ENCODE data around the gene MNAT1.
"Not testable (repeated sequence)": the region's sequence is repeated elsewhere in the genome, so short reads cannot be mapped to it uniquely, and the experiment has no call there.

MNAT1 gene

DNA sequence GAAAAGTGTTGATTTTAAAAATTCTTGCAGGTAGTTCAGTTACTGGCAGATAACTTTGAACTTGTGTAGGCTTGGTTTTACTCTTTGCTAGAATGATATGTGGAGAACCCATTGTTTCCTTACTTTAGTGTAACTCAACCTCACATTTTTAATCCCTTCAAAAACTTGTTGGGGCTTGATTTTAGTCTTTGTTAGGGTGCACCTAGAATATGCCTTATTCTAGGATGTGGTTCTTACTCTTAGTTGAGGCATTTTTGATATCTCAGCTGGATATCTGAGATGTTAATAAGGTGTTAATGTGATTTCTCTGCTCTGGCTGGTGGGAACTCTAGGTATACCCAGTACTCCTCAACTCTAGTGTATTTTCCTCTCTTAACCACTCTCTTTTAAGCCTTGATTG lies 10.0 kb downstream of the MNAT1 start:
- no peak for DNase-seq

DNA sequence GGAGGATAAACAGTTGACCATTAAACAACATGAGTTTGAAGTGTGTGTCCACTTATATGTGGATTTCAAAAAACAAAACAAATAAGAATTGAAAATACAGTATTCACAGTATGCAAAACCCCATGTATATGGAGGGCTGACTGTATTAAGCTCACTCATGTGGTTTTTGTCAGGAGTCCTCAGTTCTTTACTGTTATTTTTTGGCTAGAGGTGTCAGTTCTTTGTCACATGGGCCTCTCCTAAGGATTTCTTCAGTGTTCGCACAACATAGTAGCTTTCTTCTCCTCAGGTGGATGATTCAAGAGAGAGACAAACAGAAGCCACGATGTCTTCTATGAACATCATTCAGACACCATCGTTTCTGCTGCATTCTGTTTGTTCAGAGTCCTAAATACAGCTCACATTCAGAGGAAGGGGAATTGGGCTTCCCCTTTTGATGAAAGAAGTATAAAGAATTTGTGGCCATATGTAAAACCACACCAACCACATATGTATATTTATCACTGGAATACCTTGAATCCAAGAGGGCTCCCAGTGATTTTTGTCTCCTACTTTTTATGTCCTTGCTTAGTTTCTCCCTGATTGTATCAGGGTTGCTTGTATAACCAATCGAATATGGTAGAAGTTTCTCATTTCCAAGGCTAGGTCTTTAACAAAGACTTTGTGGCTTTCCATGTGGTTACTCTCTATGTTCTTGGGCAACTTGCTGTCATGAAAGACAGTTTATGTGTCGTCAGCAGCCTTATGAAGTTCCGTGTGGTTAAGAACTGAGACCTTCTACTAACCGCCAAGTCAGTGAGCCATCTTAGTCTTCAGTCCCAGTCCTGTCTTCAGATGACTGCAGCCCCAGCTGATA lies 18.9 kb downstream of the MNAT1 start:
- no peak for DNase-seq

DNA sequence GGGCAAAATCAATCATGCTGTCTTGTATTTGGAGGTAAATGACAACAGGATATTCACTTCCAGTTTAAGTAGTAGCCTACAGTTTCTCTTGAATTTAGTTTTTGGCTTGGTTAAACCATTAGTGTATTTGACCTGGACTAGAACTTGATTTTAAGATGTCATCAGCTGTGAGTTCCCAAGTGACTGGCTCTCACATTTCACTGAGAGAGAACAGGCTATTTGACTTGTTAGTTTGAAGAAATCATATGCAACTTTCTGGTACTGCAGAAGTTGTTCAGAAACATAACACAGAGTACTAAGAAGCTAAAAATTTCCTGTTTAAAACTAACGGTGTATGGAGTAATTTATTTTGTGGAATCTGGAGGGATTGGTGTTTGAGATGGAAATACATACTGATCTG lies 22.3 kb downstream of the MNAT1 start:
- DNase-seq, result no peak

DNA sequence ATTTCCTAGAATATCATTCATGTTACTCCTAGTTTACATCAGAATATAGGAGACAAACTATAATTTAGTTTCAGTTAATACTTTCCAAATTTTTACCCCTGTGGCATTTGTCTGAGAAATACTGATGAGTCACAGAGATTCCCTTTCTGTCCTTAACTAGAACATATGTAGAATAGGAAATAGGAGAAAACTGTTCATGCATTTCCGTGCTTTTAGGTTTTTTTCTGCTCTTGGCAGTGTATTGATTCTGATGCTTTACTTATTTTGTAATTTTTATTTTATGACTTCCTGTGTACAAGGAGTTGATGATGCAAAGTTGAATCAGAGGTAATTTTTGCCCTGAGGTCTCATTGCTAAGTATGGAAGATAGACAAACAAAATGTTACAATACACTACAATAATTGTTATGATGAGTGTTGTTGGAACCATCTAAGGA lies 23.0 kb downstream of the MNAT1 start:
- no peak for DNase-seq

DNA sequence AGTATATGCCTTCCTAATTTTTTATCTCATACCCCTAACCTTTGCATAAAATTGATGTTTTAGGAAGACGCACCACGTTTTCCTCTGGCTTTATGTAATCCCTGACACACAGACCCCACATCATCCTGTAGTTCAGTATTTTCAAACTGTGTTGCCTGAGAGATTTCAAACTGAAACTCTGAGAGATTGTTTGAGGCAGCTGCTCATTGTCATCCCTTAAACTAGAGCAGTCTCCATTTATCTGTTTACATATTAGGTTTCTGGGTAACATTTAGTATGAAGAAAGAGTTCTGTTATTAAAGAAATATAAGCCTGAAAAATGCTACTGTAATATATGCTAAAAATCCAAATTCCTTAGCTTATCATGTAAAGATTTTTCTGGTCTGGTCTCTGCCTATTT lies 24.3 kb downstream of the MNAT1 start:
- DNase-seq, result no peak

DNA sequence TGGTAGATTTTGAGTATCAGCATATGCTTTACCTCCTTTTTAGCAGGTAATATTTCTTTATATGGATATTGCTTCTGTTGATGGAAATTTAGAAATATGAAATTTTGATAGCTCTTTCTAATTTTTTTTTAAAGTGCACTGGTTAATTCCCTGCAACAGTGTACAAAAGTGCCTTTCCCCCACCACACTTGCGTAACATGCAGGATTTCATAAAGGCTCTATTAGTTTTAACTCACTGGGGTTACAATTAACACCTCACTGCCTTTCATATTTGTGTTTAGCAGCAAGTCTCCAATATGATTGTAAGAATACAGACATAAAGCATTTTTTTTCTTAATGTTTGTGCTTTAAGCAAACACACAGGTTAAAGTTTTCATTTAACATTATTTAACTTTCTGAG lies 25.6 kb downstream of the MNAT1 start:
- DNase-seq, result no peak

DNA sequence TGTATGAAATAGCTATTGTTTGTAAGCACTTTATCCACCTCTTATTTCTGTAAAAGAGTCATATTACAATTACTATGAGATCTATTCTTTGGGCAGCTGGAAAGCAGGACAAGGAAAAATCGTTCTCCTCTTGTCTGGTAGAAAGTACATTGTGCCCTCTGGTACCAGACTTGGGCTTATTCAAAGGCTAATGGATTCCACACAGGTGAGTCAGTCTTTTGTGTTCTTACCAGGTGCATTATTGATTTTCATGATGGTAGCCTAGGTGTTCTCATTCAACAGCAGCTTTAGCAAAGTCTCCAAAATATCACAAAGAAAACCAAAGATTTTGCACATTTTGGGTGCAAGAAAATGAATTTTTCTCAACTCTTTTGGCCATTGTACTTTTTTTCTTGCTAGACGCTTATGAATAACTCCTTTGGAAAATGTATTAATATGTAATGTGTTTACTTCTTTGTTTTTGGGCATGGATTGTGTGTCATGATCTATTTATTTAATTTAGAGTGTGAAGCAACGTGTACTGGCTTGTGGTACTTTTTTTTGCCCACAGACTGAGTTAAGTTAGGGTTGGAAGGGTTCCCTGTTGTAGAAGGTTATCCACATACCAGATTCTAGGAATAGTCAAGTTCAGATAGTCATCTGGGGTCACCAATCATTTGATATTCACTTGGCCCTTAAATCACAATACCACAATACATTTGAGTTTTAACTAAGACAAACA lies 26.2 kb downstream of the MNAT1 start:
- no peak for DNase-seq

DNA sequence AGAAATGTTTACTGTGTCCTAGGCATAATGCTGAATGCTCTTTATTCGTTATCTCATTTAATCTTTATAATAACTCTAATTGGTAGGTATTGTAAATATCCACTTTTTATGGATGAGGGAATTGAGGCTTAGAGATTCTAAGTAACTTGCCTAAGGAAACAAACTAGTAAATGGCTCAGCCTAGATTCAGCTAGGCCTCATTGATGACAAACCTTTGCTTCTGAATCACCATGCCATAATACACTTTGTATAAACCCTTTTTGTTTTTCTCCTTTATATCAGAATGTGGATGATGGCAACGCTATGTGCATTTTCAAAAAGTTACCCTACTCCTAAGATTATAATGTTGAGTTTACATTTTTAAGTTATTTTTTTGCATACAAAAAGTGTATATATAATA lies 34.0 kb downstream of the MNAT1 start:
- no peak for DNase-seq

DNA sequence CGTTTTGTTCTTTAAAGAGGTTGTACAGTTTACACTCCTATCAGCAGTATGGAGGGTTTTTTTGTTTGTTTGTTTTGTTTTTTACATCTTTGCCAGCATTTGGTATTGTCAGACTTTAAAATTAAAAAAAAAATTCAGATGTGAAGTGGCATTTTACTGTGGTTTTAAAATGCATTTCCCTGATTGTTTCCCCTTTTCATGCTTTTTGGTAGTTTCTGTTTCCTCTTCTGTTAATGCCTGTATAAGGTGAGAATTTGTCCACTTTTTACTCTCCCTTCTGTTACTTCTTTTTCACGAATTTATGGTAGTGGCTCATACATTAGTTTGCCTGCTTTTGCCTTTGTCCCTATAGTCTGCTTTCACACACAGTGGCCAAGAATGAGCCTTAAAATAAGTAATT lies 36.6 kb downstream of the MNAT1 start:
- DNase-seq, result no peak

DNA sequence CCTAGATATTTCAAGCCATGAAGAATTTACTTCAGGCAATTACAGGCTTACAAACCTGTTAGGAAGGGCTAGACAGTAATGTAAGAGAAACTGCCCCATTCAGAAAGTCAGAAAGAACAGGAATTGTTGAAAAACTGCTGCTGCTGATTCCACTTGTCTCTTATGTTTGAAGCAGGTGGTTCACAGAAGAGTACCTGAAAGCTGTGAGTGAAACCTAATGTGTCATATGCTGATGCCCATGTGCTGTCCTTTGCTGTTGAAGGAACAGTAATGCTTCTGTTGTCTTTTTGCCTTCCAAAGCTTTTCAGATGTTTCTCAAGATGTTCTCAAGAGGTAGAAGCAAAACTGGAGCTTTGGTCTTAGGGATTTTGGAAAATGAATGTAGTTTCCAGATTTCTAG lies 39.0 kb downstream of the MNAT1 start:
- no peak for DNase-seq

DNA sequence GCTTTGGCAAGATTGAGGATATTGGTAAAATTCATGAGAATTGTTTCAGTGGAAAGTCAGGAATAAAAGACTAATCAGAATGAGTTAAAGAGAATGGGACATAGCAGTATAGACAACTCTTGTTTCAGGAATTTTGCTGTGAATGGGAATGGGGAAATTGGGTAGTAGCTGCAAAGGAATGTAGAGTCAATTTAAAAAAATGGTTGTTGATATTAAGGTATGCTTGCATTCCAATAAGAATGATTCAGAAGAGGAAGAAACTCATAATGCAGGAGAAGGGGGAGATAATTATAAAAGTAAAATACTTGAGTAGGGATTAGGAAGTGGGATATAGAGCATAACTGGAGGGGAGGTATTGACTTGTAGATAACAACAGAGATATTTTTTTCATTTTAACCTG lies 40.7 kb downstream of the MNAT1 start:
- no peak for DNase-seq

DNA sequence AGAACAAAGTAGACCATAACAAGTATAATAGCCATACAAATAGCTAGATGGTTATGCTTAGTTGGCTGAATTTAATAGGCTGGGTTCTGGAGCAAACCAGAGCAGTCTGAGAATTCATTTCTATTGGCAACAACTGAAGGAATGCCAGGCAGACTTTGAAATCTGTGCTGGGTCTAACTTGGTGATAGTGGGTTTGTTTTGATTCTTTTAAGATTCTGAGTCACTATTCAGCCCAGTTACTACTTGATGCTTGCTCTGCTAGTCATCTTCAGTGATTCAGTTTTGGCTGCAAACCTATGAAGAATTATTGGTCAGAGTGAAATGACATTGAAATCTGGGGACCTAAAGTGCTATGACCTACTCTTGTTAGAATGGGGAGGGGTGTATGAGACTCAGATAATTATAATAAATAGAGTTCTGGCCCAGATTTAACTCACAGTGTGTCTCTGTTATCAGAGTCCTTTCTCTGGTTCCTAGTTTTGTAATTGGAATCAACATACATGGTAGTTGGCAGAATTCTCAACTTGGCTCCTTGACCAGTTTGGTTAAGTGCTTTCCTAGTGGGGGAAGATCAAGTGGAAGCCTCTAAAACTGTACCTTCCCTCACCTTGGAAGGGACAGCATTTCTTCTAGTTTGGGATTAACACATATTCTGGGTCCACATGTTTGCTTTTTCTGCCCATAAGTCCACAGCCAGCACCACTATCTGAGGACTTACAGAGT lies 43.5 kb downstream of the MNAT1 start:
- no peak for DNase-seq

DNA sequence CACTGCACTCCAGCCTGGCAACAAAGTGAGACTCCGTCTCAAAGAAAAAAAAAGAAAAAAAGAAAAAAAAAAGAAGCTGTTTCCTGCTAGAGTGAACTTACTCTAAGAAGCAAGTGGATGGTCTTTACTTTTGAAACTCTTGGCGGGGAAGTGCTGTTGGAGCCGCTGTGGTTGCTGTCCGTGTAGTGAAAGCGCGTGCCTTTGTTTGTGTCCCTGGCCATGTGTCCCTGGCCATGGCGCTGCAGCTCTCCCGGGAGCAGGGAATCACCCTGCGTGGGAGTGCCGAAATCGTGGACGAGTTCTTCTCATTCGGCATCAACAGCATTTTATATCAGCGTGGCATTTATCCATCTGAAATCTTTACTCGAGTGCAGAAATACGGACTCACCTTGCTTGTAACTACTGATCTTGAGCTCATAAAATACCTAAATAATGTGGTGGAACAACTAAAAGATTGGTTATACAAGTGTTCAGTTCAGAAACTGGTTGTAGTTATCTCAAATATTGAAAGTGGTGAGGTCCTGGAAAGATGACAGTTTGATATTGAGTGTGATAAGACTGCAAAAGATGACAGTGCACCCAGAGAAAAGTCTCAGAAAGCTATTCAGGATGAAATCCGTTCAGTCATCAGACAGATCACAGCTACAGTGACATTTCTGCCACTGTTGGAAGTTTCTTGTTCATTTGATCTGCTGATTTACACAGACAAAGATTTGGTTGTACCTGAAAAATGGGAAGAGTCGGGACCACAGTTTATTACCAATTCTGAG lies 45.4 kb downstream of the MNAT1 start:
- DNase-seq, result not testable (repeated sequence)

DNA sequence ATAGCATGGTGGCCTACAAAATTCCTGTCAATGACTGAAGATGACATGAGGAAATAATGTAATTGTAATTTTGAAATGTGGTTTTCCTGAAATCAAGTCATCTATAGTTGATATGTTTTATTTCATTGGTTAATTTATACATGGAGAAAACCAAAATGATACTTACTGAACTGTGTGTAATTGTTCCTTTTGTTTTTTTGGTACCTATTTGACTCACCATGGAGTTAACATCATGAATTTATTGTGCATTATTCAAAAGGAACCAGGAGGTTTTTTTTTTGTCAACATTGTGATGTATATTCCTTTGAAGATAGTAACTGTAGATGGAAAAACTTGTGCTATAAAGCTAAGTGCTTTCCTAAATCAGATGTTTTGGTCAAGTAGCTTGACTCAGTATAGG lies 46.0 kb downstream of the MNAT1 start:
- DNase-seq, result not testable (repeated sequence)

DNA sequence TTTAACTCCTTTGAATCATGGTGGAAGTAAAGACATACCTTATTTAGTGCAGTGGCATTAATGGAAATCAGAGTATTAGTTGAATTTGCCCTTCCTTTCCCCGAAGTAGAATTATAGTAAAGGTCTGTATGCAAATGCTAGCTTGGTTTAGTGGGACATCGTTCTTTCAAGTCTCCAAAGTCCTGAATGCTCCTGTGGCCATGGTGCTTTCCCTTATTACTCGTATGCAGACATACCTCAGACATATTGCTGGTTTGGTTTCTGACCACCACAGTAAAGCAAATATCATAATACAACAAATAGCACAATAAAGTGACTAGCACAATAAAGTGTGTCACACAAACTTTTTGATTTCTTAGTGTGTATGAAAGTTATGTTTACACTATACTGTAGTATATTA lies 52.3 kb downstream of the MNAT1 start:
- no peak for DNase-seq

DNA sequence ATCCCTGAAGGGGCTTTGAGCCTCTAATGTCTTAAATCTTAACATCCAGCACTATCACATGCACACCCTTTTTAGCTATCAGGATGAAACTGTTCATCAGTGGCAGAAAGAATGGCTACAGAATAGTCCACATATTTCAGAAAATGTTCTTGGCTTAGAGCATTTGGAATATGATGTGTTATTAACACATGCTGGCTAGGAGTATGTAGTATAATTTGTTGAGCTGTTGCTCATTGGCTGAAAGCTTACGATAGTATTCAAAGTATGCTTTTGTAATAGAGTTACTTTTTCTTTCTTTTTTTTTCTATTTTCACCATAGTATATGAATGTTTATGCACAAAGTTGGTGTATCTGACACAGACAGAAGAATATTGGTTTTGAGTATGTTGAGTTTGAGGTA lies 55.1 kb downstream of the MNAT1 start:
- DNase-seq, result no peak

DNA sequence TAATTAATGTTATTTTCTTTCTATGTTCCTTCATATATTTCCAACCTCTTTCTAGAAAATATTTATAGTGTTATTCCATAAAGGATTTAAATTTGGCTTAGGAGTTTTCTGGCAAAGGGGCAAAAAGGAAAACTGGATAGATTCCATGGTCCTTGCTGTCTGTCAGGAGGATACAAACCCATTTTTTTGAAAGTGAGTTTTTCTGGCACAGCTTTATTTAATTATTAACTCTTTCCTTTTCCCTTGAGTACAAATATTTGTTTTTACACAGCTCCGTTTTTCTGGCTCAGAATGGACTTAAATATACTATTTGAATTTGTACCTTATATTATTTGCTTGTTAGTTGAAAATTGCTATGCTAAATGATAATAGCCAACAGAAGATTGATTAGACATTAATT lies 56.3 kb downstream of the MNAT1 start:
- no peak for DNase-seq

DNA sequence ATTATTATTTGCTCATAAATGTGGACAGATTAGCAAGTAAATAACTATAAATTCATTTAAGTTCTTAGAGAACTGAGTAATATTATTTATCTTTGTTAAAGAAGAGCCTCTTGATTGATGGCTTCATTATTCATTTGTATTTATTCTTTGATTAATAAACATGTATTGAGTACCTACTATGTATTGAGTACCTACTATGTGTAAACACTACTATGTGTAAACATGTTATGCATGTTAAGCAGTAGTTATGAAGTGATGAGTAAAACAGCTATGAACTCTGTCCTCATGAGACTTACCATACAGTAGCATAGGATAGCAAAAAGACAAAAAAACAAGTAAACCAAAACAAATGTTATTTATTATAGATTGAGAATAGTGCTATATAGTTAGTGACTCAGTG lies 61.9 kb downstream of the MNAT1 start:
- no peak for DNase-seq

DNA sequence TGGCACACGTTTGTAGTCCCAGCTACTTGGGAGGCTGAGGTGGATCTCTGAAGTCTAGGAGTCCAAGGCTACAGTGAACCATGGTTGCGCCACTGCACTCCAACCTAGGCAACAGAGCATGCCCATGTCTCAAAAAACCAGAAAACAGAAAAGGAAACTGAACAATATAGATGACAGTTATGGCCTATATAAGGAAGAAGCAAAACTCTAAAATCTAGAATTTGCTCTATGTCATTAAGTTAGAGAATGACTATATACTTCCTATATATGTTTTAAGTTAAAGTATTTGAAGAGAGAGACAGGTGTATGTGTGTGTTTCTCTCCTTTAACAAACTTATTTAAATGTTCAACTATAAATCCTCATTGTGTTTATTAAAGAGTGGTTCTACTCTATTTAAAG lies 65.8 kb downstream of the MNAT1 start:
- no peak for DNase-seq

DNA sequence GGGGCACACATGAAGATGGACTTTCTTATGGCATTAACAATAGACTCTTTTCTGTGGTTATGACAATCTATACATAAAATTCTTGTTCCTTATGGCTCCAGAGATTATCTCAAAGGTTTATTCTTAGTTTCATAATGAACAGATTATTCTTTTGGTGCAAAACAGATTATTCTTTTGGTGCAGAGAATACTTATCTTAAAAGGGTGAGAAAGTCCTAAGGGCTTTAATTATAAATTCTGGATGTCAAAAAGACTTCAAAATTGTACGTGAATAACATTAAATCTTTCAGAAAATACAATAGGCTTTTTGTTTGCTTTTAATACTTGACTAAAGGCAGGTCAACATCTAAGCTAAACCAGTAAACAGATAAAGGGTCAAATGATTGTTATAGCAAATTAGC lies 69.3 kb downstream of the MNAT1 start:
- no peak for DNase-seq

DNA sequence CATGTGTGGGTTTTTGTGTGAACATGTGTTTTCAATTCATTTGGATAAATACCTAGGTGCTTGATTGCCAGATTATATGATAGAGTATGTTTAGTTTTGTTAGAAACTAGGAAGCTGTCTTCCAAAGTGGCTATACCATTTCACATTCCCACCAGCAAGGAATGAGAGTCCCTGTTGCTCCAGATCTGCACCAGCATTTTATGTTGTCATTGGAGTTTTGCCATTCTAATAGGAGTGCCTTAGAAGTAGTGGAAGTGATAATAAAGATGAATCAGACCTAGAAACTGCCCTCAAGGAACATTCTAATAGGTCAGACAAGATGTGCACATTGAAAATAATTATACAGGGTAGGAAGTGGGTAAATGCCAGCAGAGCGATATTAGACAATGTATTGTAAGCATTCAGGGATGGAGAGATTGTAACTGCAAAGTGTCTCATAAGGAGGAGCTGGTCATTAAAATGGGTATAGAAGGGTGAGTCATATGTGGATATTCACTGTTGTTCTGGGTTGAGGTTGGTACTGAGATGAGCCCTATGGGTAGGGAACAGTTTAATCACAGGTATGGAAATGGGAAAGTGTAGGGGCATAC lies 71.4 kb downstream of the MNAT1 start:
- DNase-seq, result no peak

DNA sequence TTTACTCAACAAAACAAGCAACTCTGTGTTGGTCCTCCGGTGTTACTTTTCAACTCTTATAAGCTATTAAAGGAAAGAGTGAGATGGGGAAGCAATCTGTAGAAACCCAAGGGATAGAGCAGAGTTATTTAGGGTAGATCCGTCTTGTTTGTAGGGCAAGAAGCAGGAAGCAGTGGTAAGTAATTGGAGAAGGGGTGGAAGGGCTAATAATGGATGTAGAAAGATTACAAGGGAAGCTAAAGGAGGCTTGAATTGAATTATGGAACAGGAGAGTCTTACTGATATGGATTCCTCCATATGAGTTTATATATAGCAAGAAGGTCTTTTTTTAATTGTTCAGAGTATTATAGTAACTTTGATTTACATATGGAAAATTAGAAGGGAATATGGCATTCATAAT lies 72.7 kb downstream of the MNAT1 start:
- DNase-seq, result no peak

DNA sequence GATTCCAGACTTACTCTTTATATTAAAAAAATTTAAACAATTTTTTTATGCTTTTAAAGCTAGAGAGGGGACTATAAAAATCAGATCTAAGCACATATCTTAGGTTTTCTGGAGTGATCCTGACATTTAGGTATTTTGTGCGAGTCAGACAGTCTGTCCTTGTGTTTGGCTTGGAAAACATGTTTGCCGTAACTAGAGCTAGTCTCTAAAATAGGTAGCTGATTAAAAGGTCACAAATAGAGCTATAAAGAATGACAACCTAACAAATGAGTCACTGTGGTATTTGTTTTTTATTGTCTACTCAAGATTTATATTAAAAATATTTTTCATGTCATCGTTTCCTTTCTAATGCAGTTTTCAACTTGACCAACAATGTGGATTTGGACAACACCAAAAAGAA lies 73.4 kb downstream of the MNAT1 start:
- DNase-seq, result no peak
